ENCODE results near the gene NRIP2. TPM values are rescaled to one million over a fixed set of nuclear protein-coding genes. Genes with fewer than 3 reads are reported as not detected.
A peak's percentile ranks its signal among the peaks of the same experiment; 100 is the strongest.

Gene NRIP2, protein sequence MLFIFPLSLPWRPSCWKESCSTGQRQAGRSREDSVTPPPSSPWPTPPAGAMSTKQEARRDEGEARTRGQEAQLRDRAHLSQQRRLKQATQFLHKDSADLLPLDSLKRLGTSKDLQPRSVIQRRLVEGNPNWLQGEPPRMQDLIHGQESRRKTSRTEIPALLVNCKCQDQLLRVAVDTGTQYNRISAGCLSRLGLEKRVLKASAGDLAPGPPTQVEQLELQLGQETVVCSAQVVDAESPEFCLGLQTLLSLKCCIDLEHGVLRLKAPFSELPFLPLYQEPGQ
- total RNA-seq (10 to 100 TPM in 1 of 2 donors, 1 to 10 TPM in 1; 2.6 to 10.6 TPM), polyA plus RNA-seq (ENCODE audit: insufficient read depth, low read depth, low replicate concordance) (2.8 TPM)
- long read RNA-seq, donor 1, partial matches to known transcripts: 0 of 1 reads
- long read RNA-seq, donor 1, other reads (novel, unspliced or antisense): 0 of 1 reads
- long read RNA-seq, donor 2: 0 reads

DNA sequence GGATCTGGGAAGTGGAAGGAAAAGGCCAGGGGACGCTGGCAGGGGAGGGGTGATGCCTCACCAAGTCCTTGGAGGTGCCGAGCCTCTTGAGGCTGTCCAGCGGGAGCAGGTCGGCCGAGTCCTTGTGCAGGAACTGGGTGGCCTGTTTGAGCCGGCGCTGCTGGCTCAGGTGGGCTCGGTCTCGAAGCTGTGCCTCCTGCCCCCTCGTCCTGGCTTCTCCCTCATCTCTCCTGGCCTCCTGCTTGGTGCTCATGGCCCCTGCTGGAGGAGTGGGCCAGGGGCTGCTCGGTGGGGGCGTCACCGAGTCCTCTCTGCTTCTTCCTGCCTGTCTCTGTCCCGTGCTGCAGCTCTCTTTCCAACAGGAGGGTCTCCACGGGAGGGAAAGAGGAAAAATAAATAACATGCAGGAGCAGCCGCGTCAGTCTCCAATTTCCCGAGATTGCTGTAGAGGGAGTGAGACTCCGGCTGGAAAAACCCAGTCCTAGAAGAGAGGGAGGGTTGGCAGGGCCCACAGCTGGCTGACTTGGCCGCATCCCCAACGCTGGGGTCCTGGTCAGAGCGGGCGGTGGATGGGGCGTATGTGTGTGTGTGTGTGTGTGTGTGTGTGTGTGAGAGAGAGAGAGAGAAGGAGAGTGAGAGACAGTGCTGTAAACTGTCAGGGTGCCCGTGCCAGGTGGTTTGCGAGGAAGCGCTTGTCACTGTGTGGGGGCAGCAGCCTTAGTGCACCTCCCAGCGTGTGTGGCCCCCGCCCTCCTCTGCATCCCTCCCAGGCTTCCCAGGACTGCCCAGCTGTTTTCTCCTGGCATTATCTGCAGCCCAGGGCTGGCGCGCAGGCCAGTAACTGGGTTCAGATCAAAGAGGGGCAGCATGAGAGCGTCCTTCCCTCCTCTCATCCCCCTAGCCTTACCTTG, at the start of gene NRIP2:
NRIP2 (minus strand) TSS at position 455 of the 911 bp plus-strand sequence; CDS start at position 403, 52 bp downstream.
- 30 to 41% methylated on average over 30 to 32 of the region's 32 CpGs for WGBS, 2 donors
- intact Hi-C loops (cut with DNase I; ENCODE audit: low total_unique reads): loop anchor here (10.0 kb wide), 1 partner anchor 100 kb away; no protein-coding TSS in a partner anchor
- H3K9me3 ChIP-seq: no peaks in the 10 kb centered on the region
- peak within 1 kb of the TSS in 1 of 2 donors; percentile 36 for H3K4me3 ChIP-seq
- TF ChIP-seq, protein P1, sequence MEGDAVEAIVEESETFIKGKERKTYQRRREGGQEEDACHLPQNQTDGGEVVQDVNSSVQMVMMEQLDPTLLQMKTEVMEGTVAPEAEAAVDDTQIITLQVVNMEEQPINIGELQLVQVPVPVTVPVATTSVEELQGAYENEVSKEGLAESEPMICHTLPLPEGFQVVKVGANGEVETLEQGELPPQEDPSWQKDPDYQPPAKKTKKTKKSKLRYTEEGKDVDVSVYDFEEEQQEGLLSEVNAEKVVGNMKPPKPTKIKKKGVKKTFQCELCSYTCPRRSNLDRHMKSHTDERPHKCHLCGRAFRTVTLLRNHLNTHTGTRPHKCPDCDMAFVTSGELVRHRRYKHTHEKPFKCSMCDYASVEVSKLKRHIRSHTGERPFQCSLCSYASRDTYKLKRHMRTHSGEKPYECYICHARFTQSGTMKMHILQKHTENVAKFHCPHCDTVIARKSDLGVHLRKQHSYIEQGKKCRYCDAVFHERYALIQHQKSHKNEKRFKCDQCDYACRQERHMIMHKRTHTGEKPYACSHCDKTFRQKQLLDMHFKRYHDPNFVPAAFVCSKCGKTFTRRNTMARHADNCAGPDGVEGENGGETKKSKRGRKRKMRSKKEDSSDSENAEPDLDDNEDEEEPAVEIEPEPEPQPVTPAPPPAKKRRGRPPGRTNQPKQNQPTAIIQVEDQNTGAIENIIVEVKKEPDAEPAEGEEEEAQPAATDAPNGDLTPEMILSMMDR (IDR thresholded peaks at IDR 0.05): no peak
- TF ChIP-seq POLR2A (IDR thresholded peaks at IDR 0.05): no peak
- peak within 1 kb of the TSS in 1 of 2 donors; percentile 25 for H3K27ac ChIP-seq
- no peaks in the 10 kb centered on the region for H3K27me3 ChIP-seq
- peak; percentile 42 for DNase-seq
- H3K4me1 ChIP-seq: peaks cover 9% of the 10 kb centered on the region
- no peaks in the 10 kb centered on the region for H3K36me3 ChIP-seq (ENCODE audit: low read depth, missing control alignments)

DNA sequence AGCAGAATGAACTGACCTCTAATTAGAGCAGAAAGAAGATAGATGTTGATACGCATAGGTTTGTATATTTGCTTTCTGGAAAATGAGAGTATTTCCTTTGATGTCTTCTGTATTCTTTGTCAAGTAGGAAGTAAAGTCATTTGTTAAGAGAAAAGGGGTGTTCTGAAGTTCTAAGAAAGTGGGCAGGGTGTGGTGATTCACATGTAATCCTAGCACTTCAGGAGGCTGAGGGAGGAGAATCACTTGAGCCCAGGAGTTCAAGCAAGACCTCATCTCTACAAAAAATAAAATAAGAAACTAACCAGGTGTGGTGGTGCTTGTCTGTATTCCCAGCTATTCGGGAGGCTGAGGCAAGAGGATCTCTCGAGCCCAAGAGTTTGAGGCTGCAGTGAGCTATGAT, 45.0 kb upstream of the NRIP2 start:
- no peak for DNase-seq
- H3K4me1 ChIP-seq: peaks cover 11% of the 10 kb centered on the region
- no peak for TF ChIP-seq POLR2A (IDR thresholded peaks at IDR 0.05)
- TF ChIP-seq, protein P1 (IDR thresholded peaks at IDR 0.05): no peak
- H3K27me3 ChIP-seq: no peaks in the 10 kb centered on the region
- no peaks in the 10 kb centered on the region for H3K36me3 ChIP-seq (ENCODE audit: low read depth, missing control alignments)
- H3K9me3 ChIP-seq: no peaks in the 10 kb centered on the region
- no peak overlapping the region for H3K27ac ChIP-seq
- intact Hi-C loops (cut with DNase I; ENCODE audit: low total_unique reads): no loop called here
- H3K4me3 ChIP-seq: no peak overlapping the region
- WGBS, 2 donors: 95 to 98% methylated on average over 3 of the region's 3 CpGs

DNA sequence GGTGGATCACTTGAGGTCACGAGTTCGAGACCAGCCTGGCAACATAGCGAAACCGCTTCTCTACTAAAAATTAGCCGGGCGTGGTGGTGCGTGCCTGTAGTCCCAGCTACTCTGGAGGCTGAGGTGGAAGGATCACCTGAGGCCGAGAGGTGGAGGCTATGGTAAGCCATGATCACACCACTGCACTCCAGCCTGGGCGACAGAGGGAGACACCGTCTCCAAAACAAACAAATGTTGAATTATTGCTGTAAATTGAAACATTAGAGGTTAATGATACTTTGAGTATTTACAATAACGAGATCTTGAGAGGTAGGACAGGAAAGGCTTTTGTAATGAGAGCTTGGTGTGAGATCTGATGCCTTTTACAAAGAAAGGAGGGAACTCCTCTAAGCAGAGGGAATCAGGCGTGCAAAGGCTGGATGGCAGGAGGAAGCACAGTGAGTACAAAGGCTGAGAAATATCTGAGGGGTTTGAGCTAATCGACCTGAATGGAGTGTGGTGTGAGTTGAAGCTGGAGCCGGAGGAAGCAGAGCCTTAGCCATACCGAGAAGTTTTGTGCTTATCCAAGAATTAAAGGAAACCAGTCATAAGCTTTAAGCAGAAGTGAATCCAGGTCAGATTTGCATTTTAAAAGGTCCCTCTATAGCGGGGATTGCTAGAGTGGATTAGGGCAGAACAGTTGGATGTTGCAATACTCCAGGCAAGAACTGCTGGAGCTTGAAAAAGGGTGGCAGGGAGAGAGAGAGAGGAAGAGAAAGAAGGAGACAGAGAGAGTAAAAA, 43.3 kb upstream of the NRIP2 start:
- H3K4me3 ChIP-seq: peak overlapping the region; percentile 80 to 85
- H3K27me3 ChIP-seq: no peaks in the 10 kb centered on the region
- H3K4me1 ChIP-seq: peaks cover 11% of the 10 kb centered on the region
- no peaks in the 10 kb centered on the region for H3K36me3 ChIP-seq (ENCODE audit: low read depth, missing control alignments)
- no peaks in the 10 kb centered on the region for H3K9me3 ChIP-seq
- intact Hi-C loops (cut with DNase I; ENCODE audit: low total_unique reads): no loop called here
- WGBS, 2 donors: 30 to 44% methylated on average over 16 of the region's 16 CpGs
- H3K27ac ChIP-seq: peak overlapping the region; percentile 87 to 89
- TF ChIP-seq, protein P1 (IDR thresholded peaks at IDR 0.05): no peak
- TF ChIP-seq POLR2A (IDR thresholded peaks at IDR 0.05): no peak
- DNase-seq: no peak

DNA sequence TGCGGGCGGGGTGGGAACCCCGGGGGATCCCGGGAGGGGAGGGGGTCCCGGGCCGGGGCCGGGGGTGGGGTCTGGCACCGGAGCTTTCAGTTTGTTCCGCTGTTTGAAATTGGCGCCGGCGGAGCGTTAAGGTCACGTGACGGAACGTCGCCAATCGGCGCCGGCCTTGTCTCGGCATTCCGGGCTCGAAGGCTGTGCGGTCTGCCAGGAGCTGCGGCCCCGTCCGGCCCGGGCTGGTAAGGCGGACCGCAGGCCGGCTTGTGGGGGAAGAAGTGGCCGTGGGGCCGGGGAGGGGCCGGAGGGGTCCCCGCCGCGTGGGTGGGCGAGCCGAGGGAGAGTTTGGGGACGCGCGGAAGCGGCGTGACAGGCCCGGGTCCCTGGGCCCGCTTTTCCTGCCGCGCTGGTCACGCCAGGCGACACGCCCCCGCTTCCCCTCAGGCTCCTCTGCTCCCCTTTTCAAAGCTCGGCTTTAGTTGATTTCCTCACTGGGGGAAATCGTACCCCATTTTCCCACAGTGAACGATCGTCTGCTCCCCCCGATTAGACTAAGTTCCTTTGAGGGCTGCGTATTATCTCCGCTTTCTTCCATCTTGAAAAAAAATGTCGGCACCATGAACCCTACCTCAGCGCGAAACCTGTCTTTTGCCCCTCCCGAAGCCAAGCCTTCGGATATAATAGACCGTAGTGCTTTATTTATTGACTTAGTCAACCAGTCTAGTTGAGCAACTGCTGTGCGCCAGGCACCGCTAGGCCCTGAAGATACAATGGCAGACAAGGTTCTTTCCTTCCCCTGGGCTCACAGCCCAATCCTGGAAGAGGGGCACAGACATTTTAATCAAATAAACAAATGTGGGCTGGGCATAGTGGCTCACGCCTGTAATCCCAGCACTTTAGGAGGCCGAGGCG, 42.5 kb upstream of the NRIP2 start, which contains the start of the genes FOXM1 and RHNO1:
FOXM1 (minus strand) TSS at position 128 of the 906 bp plus-strand sequence. CDS start 2,696 bp downstream, outside the sequence.
RHNO1 (plus strand) TSS at position 177 of the 906 bp plus-strand sequence. CDS start 8,144 bp downstream, outside the sequence.
- peak; percentile 96 for DNase-seq
- H3K4me3 ChIP-seq: peak within 1 kb of the TSS; percentile 80 to 85
- no peaks in the 10 kb centered on the region for H3K36me3 ChIP-seq (ENCODE audit: low read depth, missing control alignments)
- 0 to 1% methylated on average over 19 to 55 of the region's 70 CpGs for WGBS, 2 donors
- peak within 1 kb of the TSS; percentile 87 to 89 for H3K27ac ChIP-seq
- intact Hi-C loops (cut with DNase I; ENCODE audit: low total_unique reads): no loop called here
- H3K4me1 ChIP-seq: peaks cover 11% of the 10 kb centered on the region
- no peaks in the 10 kb centered on the region for H3K9me3 ChIP-seq
- H3K27me3 ChIP-seq: no peaks in the 10 kb centered on the region
- TF ChIP-seq POLR2A (IDR thresholded peaks at IDR 0.05): no peak
- TF ChIP-seq, protein P1 (IDR thresholded peaks at IDR 0.05): no peak

Measured in testis (tissue), 5 donors.